ENCODE data around the gene FAM234B.

- no peak for TF ChIP-seq CTCF (IDR thresholded peaks at IDR 0.05)
- no peak for TF ChIP-seq POLR2A (IDR thresholded peaks at IDR 0.05)
- no peak for TF ChIP-seq POLR2AphosphoS5 (IDR thresholded peaks at IDR 0.05)
Observed at GRCh38 chr12:13052421-13052820, 8.2 kb downstream of the FAM234B start.
